Stimulated activated CD8-positive, alpha-beta memory T cell treated with anti-CD3 and anti-CD28 coated beads, Interleukin-15, amount 100 ng/mL, for 24 hours (primary cell): ENCODE data around the gene BCL2.

Experiments
- DNase-seq: peaks from one replicate; pipeline ENCODE4 v3.0.0-alpha.2; 2020; ENCODE audit warnings: low read depth

Gene BCL2

GRCh38 chr18:63284827-63285733, 34.5 kb downstream of the BCL2 start:
- no peak for DNase-seq

DNA sequence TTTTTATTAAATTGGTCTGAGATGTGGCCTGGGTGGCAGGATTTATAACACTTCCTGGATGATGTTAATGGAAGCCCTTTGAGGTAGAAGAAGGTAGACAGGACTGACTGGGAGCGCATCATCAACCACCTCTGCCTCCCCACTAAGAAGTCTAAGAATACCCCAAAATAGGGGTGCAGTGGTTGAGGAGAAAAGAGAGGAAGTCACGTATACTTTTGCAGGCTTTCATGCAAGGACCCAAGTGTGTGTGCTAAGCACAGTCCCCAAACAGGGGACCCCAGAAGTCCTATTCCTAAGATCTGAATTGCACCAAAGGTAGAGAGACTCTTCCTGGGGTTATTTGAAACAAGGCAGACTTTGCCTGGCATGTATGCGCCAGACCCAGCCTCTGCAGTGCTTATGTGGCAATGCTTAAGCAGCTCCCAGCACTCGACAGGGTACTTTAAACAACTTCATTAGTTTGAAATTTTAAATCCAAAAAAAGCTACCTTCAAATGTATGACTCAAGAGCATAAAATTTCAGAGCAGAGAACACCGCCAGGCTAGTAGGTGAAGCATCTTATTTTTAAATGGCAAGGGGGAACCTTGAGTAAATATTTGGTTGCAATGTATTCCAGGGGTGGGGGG, 35.3 kb downstream of the BCL2 start:
- no peak for DNase-seq

DNA sequence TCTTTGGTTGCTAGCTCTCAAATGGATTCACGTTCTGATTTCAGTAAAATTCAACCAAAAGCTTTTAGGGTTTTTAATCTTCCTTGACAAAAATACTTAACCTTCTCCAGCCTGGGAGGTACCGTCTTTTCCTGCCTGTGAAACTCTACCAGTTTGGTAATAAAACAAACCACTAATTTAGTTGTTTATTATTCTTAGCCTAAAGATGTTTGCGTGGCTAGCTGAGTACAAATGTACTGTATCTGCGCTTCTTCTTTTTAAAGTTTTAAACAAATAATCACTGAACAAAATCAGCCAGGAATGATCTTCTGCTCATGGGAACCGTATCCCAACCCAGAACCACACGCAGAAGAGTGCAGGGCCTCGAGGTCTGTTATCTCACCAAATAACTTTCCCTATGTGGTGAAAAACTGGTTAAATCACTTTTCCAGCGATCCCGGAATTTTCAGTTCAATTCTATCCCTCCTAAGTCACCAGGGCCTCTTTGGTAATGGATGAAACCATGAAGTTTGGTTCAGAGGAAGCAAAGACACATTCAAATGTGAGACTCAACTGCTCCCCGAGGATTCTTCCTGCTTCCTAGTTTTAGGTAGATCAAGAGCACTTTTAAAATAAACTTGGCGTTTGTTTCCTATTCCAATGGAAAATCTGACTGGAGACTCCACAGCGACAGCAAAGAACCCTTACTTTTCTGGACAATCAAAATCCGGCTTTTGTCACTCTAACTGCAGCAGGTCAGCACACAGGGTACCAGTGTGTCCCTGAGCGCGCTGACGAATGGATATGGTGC, 36.1 kb downstream of the BCL2 start:
- no peak for DNase-seq

DNA sequence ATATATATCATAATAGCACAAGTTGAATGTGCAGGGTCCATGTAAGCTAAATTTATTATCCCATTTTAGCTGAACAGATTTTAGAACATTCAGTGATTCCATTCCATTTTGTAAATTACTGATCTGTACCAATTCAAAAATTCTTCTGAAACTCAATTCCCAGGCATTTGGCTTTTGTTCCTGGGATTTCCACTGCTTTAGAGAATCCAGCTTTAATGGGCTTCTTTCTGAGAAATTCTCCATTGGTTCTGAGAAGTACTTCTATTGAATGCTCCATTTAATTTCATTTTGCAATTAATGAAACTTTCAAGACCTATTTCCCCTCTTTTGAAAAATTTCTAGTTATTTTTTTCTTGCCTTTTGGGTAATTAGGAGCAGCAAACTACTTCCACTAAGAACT, 36.8 kb downstream of the BCL2 start:
- no peak for DNase-seq

DNA sequence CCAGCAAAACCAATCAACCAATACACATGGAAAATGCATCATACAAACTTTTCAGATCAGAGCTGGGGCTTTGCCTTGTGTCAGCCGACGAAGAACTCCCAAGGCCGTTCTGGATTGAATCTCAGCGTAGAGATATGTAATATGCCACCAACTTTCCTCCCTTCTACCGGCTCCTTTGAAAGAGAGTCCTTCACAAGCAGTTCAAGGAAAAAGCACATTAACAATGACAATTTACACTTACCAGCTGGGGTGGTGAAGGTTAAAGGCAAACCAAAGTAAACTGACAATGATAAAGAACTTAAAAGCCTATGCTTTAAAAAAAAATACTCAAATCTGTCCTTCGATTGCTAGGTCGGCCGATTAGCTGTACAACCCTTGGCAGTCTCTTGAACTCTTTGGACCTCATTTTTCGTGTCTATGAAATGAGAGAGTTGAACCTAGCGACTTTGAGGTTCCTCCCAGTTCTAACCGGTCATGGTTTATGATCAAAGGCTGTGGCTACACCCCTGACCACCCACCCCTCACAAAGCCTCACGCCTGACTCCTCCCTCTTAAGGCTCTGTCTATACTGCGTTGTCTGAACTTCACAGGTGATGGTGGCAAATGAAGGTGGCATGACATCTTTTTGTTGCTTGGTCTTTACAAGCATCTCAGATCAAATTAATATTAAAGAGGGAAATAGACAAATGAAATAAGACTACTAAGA, 46.2 kb downstream of the BCL2 start:
- DNase-seq = no peak

GRCh38 chr18:63272638-63273037, 46.9 kb downstream of the BCL2 start:
- no peak for DNase-seq

- DNase-seq = no peak
Observed at GRCh38 chr18:63271881-63272299, 47.7 kb downstream of the BCL2 start.

- no peak for DNase-seq
Observed at GRCh38 chr18:63271148-63271547, 48.4 kb downstream of the BCL2 start.

GRCh38 chr18:63267975-63268721, 51.4 kb downstream of the BCL2 start:
- no peak for DNase-seq

DNA sequence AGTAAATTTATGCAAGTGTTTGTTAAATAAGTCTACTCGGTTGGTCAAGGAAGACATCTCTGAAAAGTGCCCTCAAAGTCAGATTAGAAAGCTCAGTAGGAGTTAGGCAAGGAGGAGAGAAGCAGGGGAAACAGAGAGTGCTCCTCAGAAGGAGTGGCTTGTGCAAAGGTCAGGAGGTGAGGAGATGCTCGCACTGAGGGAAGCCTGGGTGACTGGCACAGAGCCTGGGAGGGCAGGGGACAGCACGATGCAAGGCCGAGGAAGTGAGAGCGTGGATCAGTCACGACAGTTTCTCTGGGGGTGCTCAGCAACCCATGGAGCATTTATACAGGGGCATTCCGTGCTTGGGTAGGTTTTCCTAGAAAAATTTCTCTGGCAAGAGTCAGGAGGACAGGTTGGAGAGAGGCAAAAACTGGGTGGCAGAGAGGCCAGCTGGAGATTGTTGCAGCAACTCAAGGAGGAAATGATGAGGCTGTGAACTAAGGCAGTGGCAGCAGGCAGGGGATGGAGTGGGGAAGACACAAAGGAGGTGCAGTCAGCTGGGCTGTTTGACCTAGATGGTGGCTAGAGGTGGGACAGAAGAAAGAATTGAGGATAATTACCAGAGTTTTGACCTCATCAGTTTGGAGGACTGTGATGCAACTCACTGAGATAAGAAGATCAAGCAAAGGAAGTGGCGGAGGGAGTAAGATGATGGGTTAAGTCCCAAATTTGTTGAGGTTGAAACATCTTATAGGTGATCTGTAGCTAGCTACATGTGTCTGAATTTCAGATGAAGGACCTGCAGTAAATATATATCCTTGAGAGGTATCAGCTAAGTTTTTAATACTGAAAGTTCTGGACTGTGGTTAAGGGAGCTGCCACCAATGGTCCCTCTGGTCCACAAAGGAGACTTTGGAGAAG, 52.4 kb downstream of the BCL2 start:
- no peak for DNase-seq

- DNase-seq = no peak
Observed at GRCh38 chr18:63265326-63265725, 54.2 kb downstream of the BCL2 start.

DNA sequence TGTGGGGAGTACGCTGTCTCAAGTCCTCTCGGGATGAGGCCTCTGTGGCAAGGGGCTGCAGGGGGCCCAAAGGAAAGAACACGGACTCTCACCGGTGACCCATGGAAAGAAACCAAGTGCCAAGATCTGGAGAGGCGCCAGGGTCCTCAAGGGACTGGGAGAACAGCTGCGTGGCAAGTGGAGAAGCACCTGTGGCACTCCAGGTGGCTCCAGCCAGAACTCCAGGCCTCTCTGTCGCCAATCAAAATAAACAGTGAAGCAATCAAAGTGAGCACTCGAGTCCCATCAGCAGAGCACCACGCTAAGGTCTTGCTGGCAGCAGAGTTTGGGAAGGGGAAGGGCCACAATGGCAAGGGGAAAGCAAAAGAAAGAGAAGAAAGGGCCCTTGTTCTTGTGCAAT, 54.7 kb downstream of the BCL2 start:
- no peak for DNase-seq

DNA sequence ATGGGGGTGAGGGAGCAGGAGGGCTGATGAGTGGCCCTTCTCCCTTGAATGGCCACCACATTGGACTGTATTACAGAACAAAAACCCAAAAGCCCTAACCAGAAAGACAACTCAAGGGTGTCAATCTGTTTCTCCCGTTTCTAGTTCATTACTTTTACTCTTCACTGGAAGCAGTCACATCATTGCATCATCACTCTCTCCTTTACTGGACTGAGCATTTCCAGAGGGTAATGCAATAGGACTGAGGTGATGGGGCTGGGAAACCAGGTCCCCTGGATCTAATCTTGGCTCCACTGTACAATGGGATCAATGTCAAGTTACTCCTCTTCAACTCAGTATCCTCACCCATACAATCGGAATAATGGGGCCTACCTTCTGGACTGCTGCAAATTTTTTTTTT, 56.1 kb downstream of the BCL2 start:
- no peak for DNase-seq

DNA sequence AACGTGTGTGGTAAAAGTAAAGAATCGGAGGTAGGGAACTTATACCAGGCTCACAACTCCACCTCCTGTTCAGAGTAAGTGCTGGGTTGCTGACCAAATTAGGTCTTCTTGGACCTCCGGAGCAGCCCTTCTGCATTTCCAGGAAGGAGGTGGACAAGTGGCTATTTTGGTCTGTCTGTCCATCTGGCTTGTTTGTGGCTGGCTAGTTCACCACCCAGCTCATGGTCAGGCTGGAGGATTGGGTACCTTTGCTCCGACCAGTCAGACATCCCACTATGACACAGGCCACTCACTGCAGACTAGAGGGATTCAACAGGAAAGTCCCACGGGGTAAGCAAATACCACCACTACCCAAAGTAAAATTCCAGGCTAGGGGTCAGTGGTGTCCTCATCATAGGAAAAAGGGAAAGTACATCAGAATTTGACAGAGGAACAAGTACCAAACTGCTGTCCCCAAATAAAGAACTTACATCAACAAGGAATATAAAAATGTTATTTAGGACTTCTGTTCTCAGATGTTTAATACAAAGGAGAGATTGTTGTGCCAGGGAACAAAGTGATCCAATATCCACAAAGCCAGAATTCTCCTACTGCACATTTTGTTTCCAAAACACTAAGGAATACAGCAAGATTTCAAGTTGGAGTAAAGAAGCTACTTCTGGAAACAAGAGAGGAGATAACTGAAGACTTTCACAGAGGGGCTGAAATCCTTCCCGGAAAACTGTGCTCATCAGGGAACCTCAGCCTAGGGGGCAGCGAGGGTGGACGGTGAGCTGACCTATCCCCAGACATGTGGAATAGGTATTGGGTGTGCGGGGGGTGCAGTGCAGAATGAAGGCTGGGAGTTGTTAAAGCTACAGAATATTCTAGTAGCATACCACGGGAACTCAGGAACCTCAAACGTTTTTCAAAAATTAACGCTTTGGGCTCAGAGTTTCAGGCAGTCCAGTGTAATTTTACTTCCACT, 56.9 kb downstream of the BCL2 start:
- DNase-seq = no peak

GRCh38 chr18:63261029-63261428, 58.5 kb downstream of the BCL2 start:
- DNase-seq = no peak

- DNase-seq = no peak
Observed at GRCh38 chr18:63260380-63260754, 59.2 kb downstream of the BCL2 start.

DNA sequence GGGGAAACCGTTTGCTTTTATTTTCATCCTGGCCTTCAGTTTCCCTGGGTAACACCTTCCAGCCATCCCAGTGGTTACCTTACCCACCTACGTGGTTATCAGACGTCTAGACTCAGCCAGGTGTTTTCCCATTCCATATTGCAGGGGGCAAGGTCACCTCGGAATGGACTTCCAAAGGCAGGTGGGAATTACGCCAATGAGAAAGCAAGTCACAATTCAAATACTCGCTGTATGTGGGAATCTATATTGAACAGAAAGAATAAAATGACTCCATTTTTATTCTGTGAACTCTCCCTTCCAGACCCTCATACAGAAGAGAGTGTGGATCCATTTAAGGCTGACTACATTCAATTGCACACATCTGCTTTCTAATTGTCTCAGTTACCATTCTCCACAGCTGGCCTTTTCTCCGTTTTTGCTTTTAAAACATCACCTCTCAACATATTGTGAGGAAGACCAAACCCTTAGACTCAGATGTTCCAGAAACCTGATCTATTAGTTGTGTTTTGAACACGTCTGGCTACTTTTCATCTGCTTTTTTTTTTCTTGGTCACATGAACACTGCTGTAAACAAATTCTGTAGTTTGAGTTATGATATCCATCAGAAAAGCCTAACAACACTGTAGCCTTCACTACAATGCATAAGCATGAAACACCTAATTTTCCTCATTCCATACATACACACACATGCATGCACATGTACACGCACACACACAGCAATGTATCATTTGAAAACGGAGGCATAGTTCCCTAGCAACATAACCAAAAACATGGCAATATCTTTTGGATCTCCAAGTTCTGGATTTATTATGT, 59.8 kb downstream of the BCL2 start:
- DNase-seq = no peak
